GM13976 (cell line): Measurements from ENCODE around the gene PRR12.

Experiments
- DNase-seq: peaks from one replicate; pipeline ENCODE4 v3.0.0; 2012; ENCODE audit warnings: low spot score
- CTCF ChIP-seq: IDR thresholded peaks from 2 replicates; pipeline ENCODE4 v1.5.1; 2012; ENCODE audit warnings: borderline replicate concordance, mild to moderate bottlenecking; ENCODE audit not compliant: insufficient read depth; ENCODE audit errors: extremely low read depth, missing control alignments, control extremely low read depth
- in situ Hi-C: fragments of 300-500 bp; cut with MboI; formaldehyde crosslinking; loops from one replicate; pipeline ENCODE4 v1.12.0; 2022; ENCODE audit warnings: low sequenced_read_pairs, mixed read lengths, inconsistent platforms; ENCODE audit not compliant: unreplicated experiment

The PRR12 gene

GRCh38 chr19:49581007-49581508, 9.9 kb upstream of the PRR12 start, which contains the start of gene PRRG2:
Gene PRRG2, plus strand, starts transcription at chr19:49581316. Its CDS starts 1,904 bp downstream, at chr19:49583220.
- TF ChIP-seq CTCF: no peak
- in situ Hi-C loops: no loop called here
- DNase-seq: no peak

GRCh38 chr19:49583239-49583638, 7.7 kb upstream of the PRR12 start:
- in situ Hi-C loops: no loop called here
- TF ChIP-seq CTCF: no peak
- DNase-seq: no peak

GRCh38 chr19:49585023-49585422, 6.0 kb upstream of the PRR12 start:
- no peak for DNase-seq
- in situ Hi-C loops: no loop called here
- no peak for TF ChIP-seq CTCF

- no peak for DNase-seq
- TF ChIP-seq CTCF: no peak
- in situ Hi-C loops: no loop called here
Observed at GRCh38 chr19:49587227-49587626, 3.8 kb upstream of the PRR12 start.

GRCh38 chr19:49588365-49589122, 2.4 kb upstream of the PRR12 start:
- in situ Hi-C loops: no loop called here
- no peak for TF ChIP-seq CTCF
- DNase-seq: peak; percentile 63

- TF ChIP-seq CTCF: no peak
- DNase-seq: no peak
- in situ Hi-C loops: no loop called here
Observed at GRCh38 chr19:49589502-49589905, 1.5 kb upstream of the PRR12 start.
